Neuronal stem cell (in vitro differentiated cells): ENCODE results near the gene TCFL5.

ENCODE experiments used
- DNase-seq: peaks from one replicate; pipeline ENCODE4 v3.0.0-alpha.2; 2013; ENCODE audit warnings: low spot score
- H2AFZ ChIP-seq: one replicate; pipeline ENCODE4 v1.6.1; 2013; ENCODE audit warnings: mild to moderate bottlenecking, low read length, inconsistent platforms
- H2AK5ac ChIP-seq: 2 replicates; pipeline ENCODE4 v1.6.1; 2013; ENCODE audit warnings: low read depth, mild to moderate bottlenecking, inconsistent platforms, low read length, moderate library complexity, mixed read lengths
- H2BK120ac ChIP-seq: 2 replicates; pipeline ENCODE4 v1.6.1; 2013; ENCODE audit warnings: low read depth, mild to moderate bottlenecking, inconsistent platforms, low read length, moderate library complexity, mixed read lengths
- H2BK12ac ChIP-seq: one replicate; pipeline ENCODE4 v1.6.1; 2013; ENCODE audit warnings: low read length, inconsistent platforms
- H2BK15ac ChIP-seq: 2 replicates; pipeline ENCODE4 v1.6.1; 2013; ENCODE audit warnings: mild to moderate bottlenecking, low read length, inconsistent platforms, mixed read lengths
- H2BK5ac ChIP-seq: one replicate; pipeline ENCODE4 v1.6.1; 2013; ENCODE audit warnings: inconsistent platforms, mild to moderate bottlenecking, low read length, moderate library complexity
- H3K14ac ChIP-seq: one replicate; pipeline ENCODE4 v1.6.1; 2013; ENCODE audit warnings: low read length, inconsistent platforms
- H3K18ac ChIP-seq: 2 replicates; pipeline ENCODE4 v1.6.1; 2013; ENCODE audit warnings: low read length, inconsistent platforms
- H3K23ac ChIP-seq: 2 replicates; pipeline ENCODE4 v1.6.1; 2013; ENCODE audit warnings: low read depth, mild to moderate bottlenecking, mixed read lengths, low read length, inconsistent platforms; ENCODE audit not compliant: poor library complexity
- H3K27ac ChIP-seq: replicated peaks from 3 replicates; pipeline ENCODE4 v1.5.1; 2013; ENCODE audit warnings: low read length, inconsistent platforms
- H3K27me3 ChIP-seq, 3 experiments: 2 replicates each; pipeline ENCODE4 v1.6.1; 2013; ENCODE audit warnings: low read length in 3 of 3, mild to moderate bottlenecking in 2 of 3, inconsistent platforms in 1 of 3, low read depth in 1 of 3, mixed read lengths in 1 of 3, moderate library complexity in 1 of 3; ENCODE audit not compliant: control insufficient read depth in 3 of 3, insufficient read depth in 3 of 3
- H3K36me3 ChIP-seq, 2 donors: replicated peaks in 1 of 2; 2 replicates each; pipeline ENCODE4 v1.6.1; 2013; ENCODE audit warnings: low read length in 2 of 2; ENCODE audit not compliant: control insufficient read depth in 2 of 2, insufficient read depth in 2 of 2
- H3K4ac ChIP-seq: 2 replicates; pipeline ENCODE4 v1.6.1; 2013; ENCODE audit warnings: inconsistent platforms, mild to moderate bottlenecking, low read length, moderate library complexity
- H3K4me1 ChIP-seq, 2 donors: 1 replicate in 1 of 2; 2 replicates in 1 of 2; pipeline ENCODE4 v1.6.1; 2013; ENCODE audit warnings: low read length in 2 of 2, low read depth in 1 of 2; ENCODE audit not compliant: control insufficient read depth in 2 of 2, insufficient read depth in 1 of 2
- H3K4me2 ChIP-seq: one replicate; pipeline ENCODE4 v1.6.1; 2013; ENCODE audit warnings: mild to moderate bottlenecking, low read length, inconsistent platforms; ENCODE audit not compliant: insufficient read depth, poor library complexity, severe bottlenecking
- H3K4me3 ChIP-seq, 2 donors: 2 replicates each; pipeline ENCODE4 v1.5.1; 2013; ENCODE audit warnings: low read length in 2 of 2, mild to moderate bottlenecking in 2 of 2, inconsistent platforms in 1 of 2, moderate library complexity in 1 of 2
- H3K79me1 ChIP-seq: one replicate; pipeline ENCODE4 v1.6.1; 2013; ENCODE audit warnings: low read depth, mild to moderate bottlenecking, inconsistent platforms, low read length, moderate library complexity
- H3K9ac ChIP-seq: one replicate; pipeline ENCODE4 v1.6.1; 2013; ENCODE audit warnings: mild to moderate bottlenecking, low read depth, low read length, inconsistent platforms; ENCODE audit not compliant: poor library complexity
- H3K9me3 ChIP-seq, 2 donors: replicated peaks in 1 of 2; 2 replicates each; pipeline versions ENCODE3 to v1.6.1; 2013; ENCODE audit warnings: low read length in 2 of 2, mild to moderate bottlenecking in 2 of 2, inconsistent platforms in 1 of 2, low read depth in 1 of 2, mixed read lengths in 1 of 2, moderate library complexity in 1 of 2; ENCODE audit not compliant: control insufficient read depth in 2 of 2, insufficient read depth in 1 of 2
- H4K8ac ChIP-seq: one replicate; pipeline ENCODE4 v1.6.1; 2013; ENCODE audit warnings: low read depth, mild to moderate bottlenecking, inconsistent platforms, low read length, moderate library complexity
- H4K91ac ChIP-seq: one replicate; pipeline ENCODE4 v1.6.1; 2013; ENCODE audit warnings: low read length, low read depth, mild to moderate bottlenecking, inconsistent platforms; ENCODE audit not compliant: poor library complexity
- WGBS, 2 donors: extraction: QIAGEN DNeasy Blood & Tissue Kit; methylation state at CpG; one replicate each; pipeline ENCODE4 v1.1.7; 2013; ENCODE audit warnings: missing lambda C conversion rate in 2 of 2, mixed read lengths in 1 of 2; ENCODE audit not compliant: insufficient read length in 2 of 2, insufficient replicate concordance in 1 of 2; ENCODE audit errors: extremely low coverage in 2 of 2; 5-methylcytosine and 5-hydroxymethylcytosine counted together

TCFL5 gene

DNA sequence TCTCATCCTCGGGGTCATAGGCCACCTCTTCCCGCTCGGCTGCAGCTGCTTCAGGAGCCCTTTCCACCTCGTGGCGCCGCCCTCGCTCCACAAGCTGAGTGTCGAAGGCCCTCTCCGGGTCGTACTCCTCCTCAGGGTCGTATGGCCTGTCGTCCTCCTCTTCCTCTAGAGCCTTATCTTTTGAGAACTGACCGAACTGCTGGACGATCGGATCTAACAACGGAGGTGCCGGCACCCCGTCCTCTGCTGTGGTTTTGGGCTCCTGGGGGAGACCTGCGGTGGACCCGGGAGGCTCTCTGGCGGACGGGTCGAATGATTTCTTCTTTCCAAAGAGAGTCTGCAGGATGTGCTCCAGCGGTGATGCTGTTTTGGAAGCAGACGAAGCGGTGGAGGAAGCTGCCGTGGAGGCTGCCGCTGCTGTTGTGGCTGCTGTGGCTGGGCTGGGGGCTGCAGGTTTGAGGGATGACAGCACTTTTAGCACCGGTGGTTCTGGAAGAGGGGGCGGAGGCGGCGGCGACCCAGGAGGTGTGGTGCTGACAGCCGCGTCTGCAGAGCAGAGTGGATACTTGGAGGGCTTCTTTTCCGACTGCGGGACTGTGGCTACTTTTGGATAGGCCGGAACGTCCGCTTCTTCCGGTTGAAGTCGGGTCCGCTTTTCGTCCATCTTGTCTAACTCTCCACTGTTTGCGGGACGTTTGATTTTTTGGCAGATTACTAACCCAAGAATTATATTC is 20.2 kb upstream of the TCFL5 start:
- DNase-seq, result no peak
- no peak overlapping the region for H2BK12ac ChIP-seq
- H2BK120ac ChIP-seq, result no peak overlapping the region
- no peak overlapping the region for H2BK5ac ChIP-seq
- no peak overlapping the region for H2AFZ ChIP-seq
- no peak overlapping the region for H3K14ac ChIP-seq
- H3K18ac ChIP-seq, result no peak overlapping the region
- no peak overlapping the region for H4K8ac ChIP-seq
- H3K4me1 ChIP-seq, result peaks cover 0 to 1% of the 10 kb centered on the region in 2 donors
- no CpG with 5 or more reads among the region's 46 CpGs for WGBS, 2 donors
- no peak overlapping the region for H3K4me2 ChIP-seq
- H3K27me3 ChIP-seq, result peaks cover 0 to 6% (median 0%) of the 10 kb centered on the region in 3 experiments
- H4K91ac ChIP-seq, result no peak overlapping the region
- H3K4me3 ChIP-seq, result no peak overlapping the region
- H3K27ac ChIP-seq, result no peak overlapping the region
- no peak overlapping the region for H2BK15ac ChIP-seq
- H3K23ac ChIP-seq, result no peak overlapping the region
- peaks cover 6 to 40% of the 10 kb centered on the region in 2 donors for H3K36me3 ChIP-seq
- no peak overlapping the region for H3K9ac ChIP-seq
- no peaks in the 10 kb centered on the region for H3K79me1 ChIP-seq
- no peaks in the 10 kb centered on the region for H3K9me3 ChIP-seq
- no peak overlapping the region for H2AK5ac ChIP-seq
- H3K4ac ChIP-seq, result no peak overlapping the region

DNA sequence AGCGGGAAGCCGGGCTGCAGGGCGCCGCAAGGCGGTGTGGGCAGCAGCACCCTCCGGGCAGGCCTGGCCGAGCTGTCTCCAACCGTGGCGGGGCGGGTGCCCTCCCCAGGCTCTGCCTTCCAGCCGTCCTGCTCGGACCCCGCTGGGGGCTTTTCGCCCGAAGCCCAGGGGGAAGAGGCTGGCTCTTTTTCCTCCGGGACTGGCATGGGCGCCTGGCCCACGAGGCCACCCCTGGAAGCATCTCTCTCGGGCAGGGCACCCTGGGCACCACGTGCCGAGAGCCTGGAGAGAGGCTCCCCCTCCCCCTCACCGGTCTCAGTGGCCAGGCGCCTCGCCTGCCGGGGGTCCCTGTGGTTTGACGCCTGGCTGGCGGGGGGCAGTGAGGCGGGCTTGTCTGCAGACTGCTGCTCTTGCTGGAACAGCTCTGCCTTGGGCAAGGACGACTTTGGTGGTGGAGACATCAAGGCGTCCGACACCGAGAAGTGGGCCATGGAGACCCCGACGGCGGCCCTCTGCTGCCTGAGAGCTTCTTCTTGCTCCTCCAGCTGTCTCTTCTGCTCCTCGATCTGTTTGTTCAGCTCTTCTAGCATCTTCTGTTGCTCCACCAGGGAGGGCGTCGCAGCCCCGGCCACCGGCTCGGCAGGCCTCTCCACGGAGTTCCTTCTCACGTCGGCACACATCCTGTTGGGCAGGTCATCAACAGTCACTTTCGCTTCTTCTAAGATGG is 19.5 kb upstream of the TCFL5 start:
- H3K36me3 ChIP-seq, result peaks cover 3 to 33% of the 10 kb centered on the region in 2 donors
- no peak for DNase-seq
- H3K23ac ChIP-seq, result no peak overlapping the region
- H3K9me3 ChIP-seq, result no peaks in the 10 kb centered on the region
- no peak overlapping the region for H3K18ac ChIP-seq
- no peaks in the 10 kb centered on the region for H3K79me1 ChIP-seq
- H3K4me3 ChIP-seq, result no peak overlapping the region
- no peak overlapping the region for H2AFZ ChIP-seq
- no peak overlapping the region for H3K27ac ChIP-seq
- no CpG with 5 or more reads among the region's 45 CpGs for WGBS, 2 donors
- H2BK15ac ChIP-seq, result no peak overlapping the region
- no peak overlapping the region for H4K91ac ChIP-seq
- H2BK120ac ChIP-seq, result no peak overlapping the region
- H3K14ac ChIP-seq, result no peak overlapping the region
- no peak overlapping the region for H4K8ac ChIP-seq
- peaks cover 0 to 6% (median 0%) of the 10 kb centered on the region in 3 experiments for H3K27me3 ChIP-seq
- H3K4ac ChIP-seq, result no peak overlapping the region
- H2AK5ac ChIP-seq, result no peak overlapping the region
- H3K4me1 ChIP-seq, result peaks cover 0 to 2% of the 10 kb centered on the region in 2 donors
- H3K4me2 ChIP-seq, result peak overlapping the region; percentile 2
- H2BK5ac ChIP-seq, result no peak overlapping the region
- no peak overlapping the region for H2BK12ac ChIP-seq
- no peak overlapping the region for H3K9ac ChIP-seq

DNA sequence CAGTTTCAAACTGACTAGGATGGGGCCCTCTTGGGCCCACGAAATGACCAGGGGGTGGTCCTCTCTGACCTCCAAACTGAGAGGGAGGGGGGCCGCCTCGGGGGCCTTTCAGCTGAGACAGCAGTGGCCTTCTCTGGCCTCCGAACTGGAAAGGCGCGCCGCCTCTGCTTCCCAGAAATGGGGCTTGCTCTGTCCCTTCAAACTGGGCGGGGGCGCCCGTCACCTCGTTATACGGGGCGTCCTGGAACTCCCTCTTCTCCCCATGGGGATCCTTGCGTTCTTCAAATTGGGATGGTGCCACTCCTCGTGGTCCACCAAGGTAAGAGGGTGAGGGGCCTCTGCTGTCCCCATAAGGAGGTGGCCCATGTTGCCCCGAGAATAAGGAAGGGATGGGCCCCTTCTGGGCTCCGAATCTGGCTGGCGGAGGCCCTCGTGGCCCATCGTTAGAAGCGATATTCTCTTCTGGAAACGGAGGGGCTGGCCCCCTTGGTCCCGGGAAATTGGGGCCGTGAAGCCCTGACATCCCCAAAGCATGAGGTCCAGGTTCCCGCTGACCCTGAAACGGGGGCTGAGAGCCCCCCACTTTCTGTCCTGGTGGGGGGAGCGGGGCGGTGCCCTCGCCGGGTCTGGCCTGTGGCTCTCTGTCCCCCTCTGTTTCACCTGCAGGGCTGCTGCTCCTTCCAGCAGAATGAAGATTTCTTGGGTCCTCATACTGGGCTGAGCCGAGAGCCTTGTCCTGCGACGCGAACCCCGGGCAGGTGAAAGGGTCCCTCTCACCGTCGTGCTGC is 18.7 kb upstream of the TCFL5 start:
- Histone ChIP-seq H3K14ac (no peak overlapping the region), H3K4me1 (peaks cover 0 to 6% of the 10 kb centered on the region in 2 donors), H3K79me1 (no peaks in the 10 kb centered on the region), H3K18ac (no peak overlapping the region), H3K23ac (no peak overlapping the region), H3K9ac (no peak overlapping the region), H2AFZ (no peak overlapping the region), H2BK15ac (no peak overlapping the region), H3K27ac (no peak overlapping the region), H4K8ac (no peak overlapping the region), H3K36me3 (peaks cover 3 to 28% of the 10 kb centered on the region in 2 donors), H4K91ac (no peak overlapping the region), H3K4ac (no peak overlapping the region), H3K4me3 (no peak overlapping the region), H2BK120ac (no peak overlapping the region), H2BK5ac (no peak overlapping the region), H3K4me2 (no peak overlapping the region), H2AK5ac (no peak overlapping the region), H2BK12ac (no peak overlapping the region), H3K27me3 (peaks cover 0 to 6% (median 0%) of the 10 kb centered on the region in 3 experiments), H3K9me3 (no peaks in the 10 kb centered on the region)
- no CpG with 5 or more reads among the region's 37 CpGs for WGBS, 2 donors
- DNase-seq, result no peak
